ENCODE measurements around the gene ACTR6. TPM values are rescaled to one million over a fixed set of nuclear protein-coding genes. Genes with fewer than 3 reads are reported as not detected.
A peak's percentile ranks its signal among the peaks of the same experiment; 100 is the strongest.

Gene ACTR6
- polyA plus RNA-seq, 4 donors: 20.0 to 31.5 (median 23.7) TPM

GRCh38 chr12:100267603-100268281 lies 67.1 kb downstream of the ACTR6 start:
- FAIRE-seq (no peak), DNase-seq (peak in 1 of 2 donors; percentile 47)
- 0 to 1% (median 1%) methylated on average over 33 of the region's 33 CpGs for WGBS, 3 donors

DNA sequence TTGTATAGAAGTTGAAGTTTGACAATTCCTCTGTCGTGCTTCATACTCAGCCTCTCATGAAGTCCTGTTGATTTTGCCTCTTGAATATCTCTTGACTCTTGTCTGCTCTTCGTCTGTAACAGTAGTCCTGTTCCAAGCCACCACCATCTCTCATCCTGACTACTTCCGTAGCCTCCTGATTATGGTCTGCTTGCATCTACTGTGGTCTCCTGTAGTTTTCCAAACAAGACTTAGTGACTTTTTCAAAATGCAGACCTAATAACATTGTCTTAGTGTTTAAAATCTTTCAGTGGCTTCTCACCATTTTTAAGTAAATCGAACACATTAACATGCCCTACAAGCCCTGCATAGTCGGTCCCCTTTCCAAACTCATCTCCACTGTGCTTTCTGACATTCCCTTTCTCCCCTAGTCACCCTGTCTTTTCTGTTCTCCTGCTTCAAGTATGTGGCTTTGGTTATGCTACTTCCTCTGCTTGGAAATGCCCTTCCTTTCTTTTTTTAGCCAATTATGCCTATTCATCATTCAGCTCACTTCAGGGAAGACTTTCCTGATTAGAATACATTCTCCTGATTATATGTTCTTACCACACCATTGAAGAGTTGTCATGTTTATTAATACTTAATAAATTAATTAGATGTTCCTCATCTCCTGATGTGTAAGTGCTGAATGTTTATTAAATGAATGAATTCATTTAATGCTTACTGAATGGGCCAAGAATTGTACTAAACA lies 68.4 kb downstream of the ACTR6 start:
- DNase-seq (peak in 1 of 2 donors; percentile 22), FAIRE-seq (no peak)
- Histone ChIP-seq H3K9me3 (ENCODE audit: control insufficient read depth in 2 of 2, insufficient read depth in 1 of 2, low read depth in 1 of 2, low read length in 1 of 2) (no peaks in the 10 kb centered on the region), H3K4me1 (ENCODE audit: control insufficient read depth in 3 of 3, insufficient read depth in 2 of 3, low read depth in 1 of 3, low read length in 2 of 3) (peaks cover 0 to 2% (median 2%) of the 10 kb centered on the region in 3 donors), H3K4me3 (ENCODE audit: low read depth in 1 of 3, low read length in 3 of 3) (peak overlapping the region in 2 of 3 donors; percentile 69 to 85), H3K36me3 (ENCODE audit: control insufficient read depth in 3 of 3, insufficient read depth in 2 of 3, low read depth in 1 of 3, low read length in 3 of 3) (no peaks in the 10 kb centered on the region), H3K27me3 (ENCODE audit: control insufficient read depth in 3 of 3, insufficient read depth in 3 of 3, low read length in 3 of 3) (no peaks in the 10 kb centered on the region), H3K27ac (ENCODE audit: low read depth in 1 of 3, low read length in 2 of 3) (no peak overlapping the region)
- WGBS, 3 donors: 34 to 49% (median 40%) methylated on average over 5 of the region's 5 CpGs

More at GRCh38 chr12:100267603-100268281, 67.1 kb downstream of the ACTR6 start:
- peak overlapping the region; percentile 96 to 99 (median 98) for H3K27ac ChIP-seq (ENCODE audit: low read depth in 1 of 3, low read length in 2 of 3)
- peak overlapping the region; percentile 69 to 95 (median 85) for H3K4me3 ChIP-seq (ENCODE audit: low read depth in 1 of 3, low read length in 3 of 3)
- H3K4me1 ChIP-seq (ENCODE audit: control insufficient read depth in 3 of 3, insufficient read depth in 2 of 3, low read depth in 1 of 3, low read length in 2 of 3): peaks cover 0 to 2% (median 2%) of the 10 kb centered on the region in 3 donors
- H3K36me3 ChIP-seq (ENCODE audit: control insufficient read depth in 3 of 3, insufficient read depth in 2 of 3, low read depth in 1 of 3, low read length in 3 of 3): no peaks in the 10 kb centered on the region
- H3K27me3 ChIP-seq (ENCODE audit: control insufficient read depth in 3 of 3, insufficient read depth in 3 of 3, low read length in 3 of 3): no peaks in the 10 kb centered on the region
- H3K9me3 ChIP-seq (ENCODE audit: control insufficient read depth in 2 of 2, insufficient read depth in 1 of 2, low read depth in 1 of 2, low read length in 1 of 2): no peaks in the 10 kb centered on the region

- FAIRE-seq: no peak
These were observed 73.2 kb downstream of the ACTR6 start for GRCh38 chr12:100273782-100274181.

More at GRCh38 chr12:100273782-100274181, 73.2 kb downstream of the ACTR6 start:
- Histone ChIP-seq H3K27ac (ENCODE audit: low read depth in 1 of 3, low read length in 2 of 3) (no peak overlapping the region), H3K36me3 (ENCODE audit: control insufficient read depth in 3 of 3, insufficient read depth in 2 of 3, low read depth in 1 of 3, low read length in 3 of 3) (peaks cover 0 to 3% (median 0%) of the 10 kb centered on the region in 3 donors), H3K4me3 (ENCODE audit: low read depth in 1 of 3, low read length in 3 of 3) (no peak overlapping the region), H3K9me3 (ENCODE audit: control insufficient read depth in 2 of 2, insufficient read depth in 1 of 2, low read depth in 1 of 2, low read length in 1 of 2) (no peaks in the 10 kb centered on the region), H3K27me3 (ENCODE audit: control insufficient read depth in 3 of 3, insufficient read depth in 3 of 3, low read length in 3 of 3) (no peaks in the 10 kb centered on the region), H3K4me1 (ENCODE audit: control insufficient read depth in 3 of 3, insufficient read depth in 2 of 3, low read depth in 1 of 3, low read length in 2 of 3) (peaks cover 0 to 6% (median 2%) of the 10 kb centered on the region in 3 donors)
- DNase-seq: no peak
- 83 to 87% (median 85%) methylated on average over 4 of the region's 4 CpGs for WGBS, 3 donors

Other genes with a start within 250 kb of the ACTR6 start
- gene ANKS1B, start 215.9 kb upstream of the ACTR6 start, polyA plus RNA-seq: under 1 TPM in 2 of 4 donors, not detected in 2; 0.44 to 0.72 TPM
- 10 to 100 TPM in 3 of 4 donors, 1 to 10 TPM in 1; 7.0 to 18.8 (median 10.6) TPM for gene BLTP3B, start 57.9 kb upstream of the ACTR6 start, polyA plus RNA-seq
- gene DEPDC4, start 66.3 kb downstream of the ACTR6 start, polyA plus RNA-seq: 1 to 10 TPM in 3 of 4 donors, under 1 TPM in 1; 0.67 to 3.6 (median 1.5) TPM
- 10 to 100 TPM; 15.8 to 41.0 (median 21.6) TPM for gene SCYL2, start 66.4 kb downstream of the ACTR6 start, polyA plus RNA-seq
- 1 to 10 TPM in 3 of 4 donors, under 1 TPM in 1; 0.22 to 5.6 (median 1.6) TPM for gene SLC17A8, start 156.3 kb downstream of the ACTR6 start, polyA plus RNA-seq

All from small intestine (tissue), 7 donors.